ENCODE data around the gene SBK3. TPM values are rescaled to one million over a fixed set of nuclear protein-coding genes. Genes with fewer than 3 reads are reported as not detected.
A peak's percentile ranks its signal among the peaks of the same experiment; 100 is the strongest.

SBK3 gene
- total RNA-seq, 6 donors from 2014 or later, result 0.30 to 1.6 (median 0.94) TPM; not detected in 3

DNA sequence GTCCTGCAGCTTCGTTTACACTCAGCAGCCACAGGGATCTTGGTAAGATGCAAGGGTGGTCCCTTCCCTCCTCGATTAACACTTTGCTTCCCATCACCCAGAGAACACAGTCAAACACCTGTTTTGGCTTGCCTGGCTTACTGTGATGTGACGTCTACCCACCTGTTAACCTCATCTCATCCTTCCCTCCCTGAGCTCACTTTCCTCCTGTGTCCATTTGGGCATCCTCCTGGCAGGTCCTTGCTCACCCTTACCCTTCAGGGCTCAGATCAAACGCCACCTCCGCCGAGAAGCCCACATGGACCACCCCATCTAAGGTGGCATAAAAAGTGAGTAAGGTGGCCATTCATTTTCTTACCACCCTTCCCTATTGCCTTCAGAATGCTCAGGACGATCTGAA is 44.8 kb upstream of the SBK3 start:
- H3K27me3 ChIP-seq, result peaks cover 0 to 6% (median 0%) of the 10 kb centered on the region in 4 donors
- no peaks in the 10 kb centered on the region for H3K9me3 ChIP-seq
- H3K4me3 ChIP-seq, result no peak overlapping the region
- no peak for ATAC-seq (ENCODE audit: low FRiP score in 2 of 2)
- H3K4me1 ChIP-seq, result peaks cover 25 to 27% (median 26%) of the 10 kb centered on the region in 4 donors
- WGBS, 2 donors, result 63 to 70% methylated on average over 7 of the region's 7 CpGs
- TF ChIP-seq POLR2AphosphoS5 (IDR thresholded peaks at IDR 0.05), result no peak
- TF ChIP-seq EP300 (IDR thresholded peaks at IDR 0.05), result no peak
- TF ChIP-seq, protein P1, sequence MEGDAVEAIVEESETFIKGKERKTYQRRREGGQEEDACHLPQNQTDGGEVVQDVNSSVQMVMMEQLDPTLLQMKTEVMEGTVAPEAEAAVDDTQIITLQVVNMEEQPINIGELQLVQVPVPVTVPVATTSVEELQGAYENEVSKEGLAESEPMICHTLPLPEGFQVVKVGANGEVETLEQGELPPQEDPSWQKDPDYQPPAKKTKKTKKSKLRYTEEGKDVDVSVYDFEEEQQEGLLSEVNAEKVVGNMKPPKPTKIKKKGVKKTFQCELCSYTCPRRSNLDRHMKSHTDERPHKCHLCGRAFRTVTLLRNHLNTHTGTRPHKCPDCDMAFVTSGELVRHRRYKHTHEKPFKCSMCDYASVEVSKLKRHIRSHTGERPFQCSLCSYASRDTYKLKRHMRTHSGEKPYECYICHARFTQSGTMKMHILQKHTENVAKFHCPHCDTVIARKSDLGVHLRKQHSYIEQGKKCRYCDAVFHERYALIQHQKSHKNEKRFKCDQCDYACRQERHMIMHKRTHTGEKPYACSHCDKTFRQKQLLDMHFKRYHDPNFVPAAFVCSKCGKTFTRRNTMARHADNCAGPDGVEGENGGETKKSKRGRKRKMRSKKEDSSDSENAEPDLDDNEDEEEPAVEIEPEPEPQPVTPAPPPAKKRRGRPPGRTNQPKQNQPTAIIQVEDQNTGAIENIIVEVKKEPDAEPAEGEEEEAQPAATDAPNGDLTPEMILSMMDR (IDR thresholded peaks at IDR 0.05), result no peak
- no peak for TF ChIP-seq POLR2A (IDR thresholded peaks at IDR 0.05)
- H3K36me3 ChIP-seq, result peaks cover 3 to 23% (median 15%) of the 10 kb centered on the region in 4 donors
- DNase-seq, result no peak
- H3K27ac ChIP-seq, result no peak overlapping the region

DNA sequence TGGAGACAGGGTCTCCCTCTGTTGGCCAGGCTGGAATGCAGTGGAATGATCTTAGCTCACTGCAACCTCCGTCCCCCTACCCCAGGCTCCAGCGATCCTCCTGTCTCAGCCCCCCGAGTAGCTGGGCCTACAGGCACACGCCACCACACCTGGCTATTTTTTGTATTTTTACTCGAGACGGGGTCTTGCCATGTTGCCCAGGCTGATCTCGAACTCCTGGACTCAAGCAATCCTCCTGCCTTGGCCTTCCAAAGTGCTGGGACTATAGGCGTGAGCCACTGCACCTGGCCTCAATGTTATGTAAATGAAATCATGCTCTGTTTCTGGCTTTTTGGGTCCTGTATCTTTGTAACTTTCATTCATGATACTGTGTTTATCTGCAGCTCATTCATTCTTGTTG is 43.4 kb upstream of the SBK3 start:
- ATAC-seq (ENCODE audit: low FRiP score in 2 of 2), result no peak
- WGBS, 2 donors, result 85 to 91% methylated on average over 8 of the region's 8 CpGs
- Histone ChIP-seq H3K9me3 (no peaks in the 10 kb centered on the region), H3K36me3 (peaks cover 3 to 16% (median 11%) of the 10 kb centered on the region in 4 donors), H3K4me1 (peaks cover 25 to 28% (median 27%) of the 10 kb centered on the region in 4 donors), H3K4me3 (no peak overlapping the region), H3K27ac (no peak overlapping the region), H3K27me3 (peaks cover 0 to 6% (median 0%) of the 10 kb centered on the region in 4 donors)
- no peak for DNase-seq
- TF ChIP-seq, protein P1 (IDR thresholded peaks at IDR 0.05), result no peak
- TF ChIP-seq POLR2A (IDR thresholded peaks at IDR 0.05), result no peak
- no peak for TF ChIP-seq POLR2AphosphoS5 (IDR thresholded peaks at IDR 0.05)
- no peak for TF ChIP-seq EP300 (IDR thresholded peaks at IDR 0.05)

DNA sequence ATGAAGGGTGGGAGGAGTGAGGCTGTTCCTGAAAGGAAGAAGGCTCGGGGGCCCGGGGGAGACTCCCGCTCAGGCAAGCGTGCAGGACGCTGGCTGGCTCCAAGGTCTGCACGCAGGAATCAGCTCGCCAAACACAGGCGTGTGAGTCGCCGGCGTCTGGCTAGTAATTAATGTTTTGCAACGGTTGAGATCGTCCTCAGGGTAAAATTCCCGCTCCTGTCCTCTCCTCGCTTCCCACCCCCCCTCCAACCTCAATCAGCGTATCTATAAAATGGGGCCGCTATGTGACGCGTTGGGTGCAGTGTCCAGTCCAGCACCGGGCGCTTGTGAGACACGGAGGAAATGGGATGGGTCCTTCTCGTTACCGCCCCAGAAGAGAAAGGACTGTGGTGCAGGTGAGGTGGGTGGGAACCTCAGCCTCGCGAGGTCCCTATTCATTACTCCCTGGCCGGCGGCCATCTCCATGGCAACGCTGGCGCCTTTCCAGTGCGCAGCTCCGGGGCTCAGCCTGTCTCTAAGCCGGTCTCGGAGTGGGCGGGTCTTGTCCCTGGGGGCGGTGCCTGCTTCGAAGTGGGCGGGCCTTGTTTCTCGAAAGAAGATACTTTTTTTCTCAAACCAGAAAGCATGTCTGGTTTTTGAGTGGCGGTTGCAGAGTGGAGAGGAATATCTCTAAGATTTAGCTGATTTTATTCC is 41.8 kb upstream of the SBK3 start:
- DNase-seq, result peak; percentile 96 to 99
- TF ChIP-seq POLR2A (IDR thresholded peaks at IDR 0.05) (peak in 1 of 4 donors; percentile 22), POLR2AphosphoS5 (IDR thresholded peaks at IDR 0.05) (peak in 1 of 2 donors; percentile 35), EP300 (IDR thresholded peaks at IDR 0.05) (no peak)
- TF ChIP-seq, protein P1 (IDR thresholded peaks at IDR 0.05), result no peak
- Histone ChIP-seq H3K27ac (peak overlapping the region; percentile 31 to 62 (median 40)), H3K27me3 (peaks cover 0 to 6% (median 0%) of the 10 kb centered on the region in 4 donors), H3K9me3 (no peaks in the 10 kb centered on the region), H3K36me3 (peaks cover under 1 to 3% (median 2%) of the 10 kb centered on the region in 4 donors), H3K4me3 (peak overlapping the region in 3 of 4 donors; percentile 33 to 44 (median 41)), H3K4me1 (peaks cover 25 to 34% (median 31%) of the 10 kb centered on the region in 4 donors)
- 1 to 3% methylated on average over 18 to 40 of the region's 40 CpGs for WGBS, 2 donors
- peak; percentile 94 for ATAC-seq (ENCODE audit: low FRiP score in 2 of 2)

DNA sequence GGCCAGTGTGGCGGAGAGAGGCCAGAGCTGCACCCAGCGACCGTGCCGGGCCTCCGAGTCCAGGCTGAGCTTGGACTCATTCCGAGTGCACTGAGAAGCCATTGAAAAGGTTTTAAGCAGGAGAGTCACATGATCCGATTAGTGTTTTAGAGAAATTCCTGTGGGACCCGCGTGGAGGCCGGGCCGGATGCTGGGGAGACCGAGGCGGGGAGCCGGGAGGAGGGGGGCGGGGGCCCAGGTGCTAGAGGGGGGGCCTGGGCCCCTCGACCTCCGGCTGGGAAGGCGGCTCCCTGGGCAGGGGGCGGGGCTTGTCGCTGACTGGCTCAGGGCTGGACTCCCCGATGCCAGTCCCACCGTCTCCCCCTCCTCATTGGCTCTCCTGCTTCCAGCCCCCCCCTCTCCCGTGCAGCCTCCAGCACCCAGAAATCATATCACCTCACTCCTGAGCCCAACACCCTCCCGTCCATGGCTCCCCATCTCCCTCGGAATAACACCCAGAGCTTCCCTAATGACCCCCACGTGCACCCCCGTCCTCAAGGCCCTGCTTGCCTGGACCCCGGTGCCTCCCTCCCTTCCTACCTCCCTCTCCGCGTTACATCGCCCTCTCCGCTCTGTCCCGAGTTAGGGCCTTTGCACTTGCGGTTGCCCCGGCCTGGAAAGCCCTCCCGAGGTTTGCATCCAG is 40.5 kb upstream of the SBK3 start:
- peak; percentile 89 to 91 for DNase-seq
- Histone ChIP-seq H3K27me3 (peaks cover 0 to 6% (median 0%) of the 10 kb centered on the region in 4 donors), H3K9me3 (no peaks in the 10 kb centered on the region), H3K36me3 (no peaks in the 10 kb centered on the region), H3K27ac (peak overlapping the region; percentile 32 to 73 (median 62)), H3K4me3 (peak overlapping the region in 3 of 4 donors; percentile 25 to 43 (median 34)), H3K4me1 (peaks cover 38 to 47% (median 40%) of the 10 kb centered on the region in 4 donors)
- 4% methylated on average over 23 to 35 of the region's 36 CpGs for WGBS, 2 donors
- TF ChIP-seq EP300 (IDR thresholded peaks at IDR 0.05) (no peak), POLR2AphosphoS5 (IDR thresholded peaks at IDR 0.05) (no peak), POLR2A (IDR thresholded peaks at IDR 0.05) (no peak)
- TF ChIP-seq, protein P1 (IDR thresholded peaks at IDR 0.05), result no peak
- peak; percentile 50 to 82 for ATAC-seq (ENCODE audit: low FRiP score in 2 of 2)

Data from upper lobe of left lung (tissue), 6 donors.